Prostate gland (tissue), 2 donors: ENCODE results near the gene DEFB131A. TPM values are rescaled to one million over a fixed set of nuclear protein-coding genes. Genes with fewer than 3 reads are reported as not detected.
"Not testable (repeated sequence)": the region's sequence is repeated elsewhere in the genome, so short reads cannot be mapped to it uniquely, and the experiment has no call there.

ENCODE experiments used
- DNase-seq: peaks from one replicate; pipeline ENCODE4 v3.0.0-alpha.2; 2019; ENCODE audit warnings: low spot score
- H3K27ac ChIP-seq, 2 donors: fragments of 200-600 bp; sonication (generic); 2 replicates each; pipeline ENCODE4 v1.5.1; 2017 to 2019
- H3K27me3 ChIP-seq: fragments of 200-600 bp; sonication (generic); replicated peaks from 2 replicates; pipeline ENCODE4 v1.5.1; 2019; ENCODE audit not compliant: insufficient read depth
- H3K36me3 ChIP-seq, 2 donors: fragments of 200-600 bp; sonication (generic); 1 replicate in 1 of 2; 2 replicates in 1 of 2; pipeline versions ENCODE4 v1.5.1 to v1.8.1; 2017 to 2019
- H3K4me1 ChIP-seq: fragments of 200-600 bp; sonication (generic); replicated peaks from 2 replicates; pipeline ENCODE4 v1.5.1; 2019
- H3K4me3 ChIP-seq, 2 donors: fragments of 200-600 bp; sonication (generic); 2 replicates each; pipeline ENCODE4 v1.5.1; 2017 to 2019
- H3K9me3 ChIP-seq: fragments of 200-600 bp; sonication (generic); 2 replicates; pipeline ENCODE4 v1.5.1; 2017
- WGBS: methylation state at CpG from one replicate; pipeline ENCODE4 v1.1.5; 2018; 5-methylcytosine and 5-hydroxymethylcytosine counted together
- intact Hi-C: fragments of 100-400 bp; cut with DNase I; formaldehyde crosslinking; loops from one replicate; pipeline ENCODE4 v1.14.2; 2022
- small RNA-seq, 2 donors: library from RNA; depleted of rRNA; stranded (forward); fragments of <200 nt; gene quantifications; one replicate each; pipeline ENCODE3, GENCODE V24; 2016
- total RNA-seq, 2 donors: library from RNA; depleted of rRNA; stranded (reverse); fragments of >200 nt; gene quantifications; one replicate each; pipeline ENCODE4 v1.1.0, GENCODE V29; 2016
- TF ChIP-seq, protein P1 (sequence below), 4 experiments: fragments of 200-600 bp in 2 of 4; fragments of 450-650 bp in 2 of 4; sonication (generic) in 2 of 4; IDR thresholded peaks; 1 replicate in 3 of 4; 2 replicates in 1 of 4; pipeline ENCODE4 v1.5.1; 2016 to 2019; ENCODE audit warnings: antibody characterized with exemption in 4 of 4, mild to moderate bottlenecking in 2 of 4, moderate library complexity in 2 of 4

The DEFB131A gene
- total RNA-seq, 2 donors from 2014 or later, result not detected

DNA sequence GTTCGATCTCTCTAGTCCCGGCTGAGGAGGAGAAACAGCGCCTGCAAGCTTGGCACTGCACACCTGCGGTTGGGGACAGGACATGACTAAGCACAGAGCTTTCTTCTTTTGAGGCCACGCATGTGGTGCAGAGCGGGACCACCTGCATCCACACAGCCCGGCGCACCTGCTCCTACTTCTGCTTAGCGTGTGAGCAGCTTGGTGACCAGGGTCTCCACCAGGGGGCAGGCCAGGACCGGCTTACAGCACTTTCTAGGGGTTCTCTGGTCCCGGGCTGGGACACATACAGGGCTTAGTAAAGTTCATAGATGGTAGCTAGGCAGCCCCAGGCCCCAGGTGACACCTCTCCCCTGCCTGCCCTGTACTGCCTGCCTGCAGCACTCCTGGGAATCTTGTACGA, 51.2 kb downstream of the DEFB131A start:
- DNase-seq, result peak; percentile 57
- intact Hi-C loops, H3K27me3 ChIP-seq, H3K36me3 ChIP-seq, H3K27ac ChIP-seq, H3K9me3 ChIP-seq, H3K4me3 ChIP-seq, H3K4me1 ChIP-seq: not testable (repeated sequence)
- TF ChIP-seq, protein P1, sequence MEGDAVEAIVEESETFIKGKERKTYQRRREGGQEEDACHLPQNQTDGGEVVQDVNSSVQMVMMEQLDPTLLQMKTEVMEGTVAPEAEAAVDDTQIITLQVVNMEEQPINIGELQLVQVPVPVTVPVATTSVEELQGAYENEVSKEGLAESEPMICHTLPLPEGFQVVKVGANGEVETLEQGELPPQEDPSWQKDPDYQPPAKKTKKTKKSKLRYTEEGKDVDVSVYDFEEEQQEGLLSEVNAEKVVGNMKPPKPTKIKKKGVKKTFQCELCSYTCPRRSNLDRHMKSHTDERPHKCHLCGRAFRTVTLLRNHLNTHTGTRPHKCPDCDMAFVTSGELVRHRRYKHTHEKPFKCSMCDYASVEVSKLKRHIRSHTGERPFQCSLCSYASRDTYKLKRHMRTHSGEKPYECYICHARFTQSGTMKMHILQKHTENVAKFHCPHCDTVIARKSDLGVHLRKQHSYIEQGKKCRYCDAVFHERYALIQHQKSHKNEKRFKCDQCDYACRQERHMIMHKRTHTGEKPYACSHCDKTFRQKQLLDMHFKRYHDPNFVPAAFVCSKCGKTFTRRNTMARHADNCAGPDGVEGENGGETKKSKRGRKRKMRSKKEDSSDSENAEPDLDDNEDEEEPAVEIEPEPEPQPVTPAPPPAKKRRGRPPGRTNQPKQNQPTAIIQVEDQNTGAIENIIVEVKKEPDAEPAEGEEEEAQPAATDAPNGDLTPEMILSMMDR (IDR thresholded peaks at IDR 0.05), result peak in 3 of 4 experiments; percentile 48 to 59 (median 50)
- WGBS, result 9% methylated on average over 10 of the region's 12 CpGs

DNA sequence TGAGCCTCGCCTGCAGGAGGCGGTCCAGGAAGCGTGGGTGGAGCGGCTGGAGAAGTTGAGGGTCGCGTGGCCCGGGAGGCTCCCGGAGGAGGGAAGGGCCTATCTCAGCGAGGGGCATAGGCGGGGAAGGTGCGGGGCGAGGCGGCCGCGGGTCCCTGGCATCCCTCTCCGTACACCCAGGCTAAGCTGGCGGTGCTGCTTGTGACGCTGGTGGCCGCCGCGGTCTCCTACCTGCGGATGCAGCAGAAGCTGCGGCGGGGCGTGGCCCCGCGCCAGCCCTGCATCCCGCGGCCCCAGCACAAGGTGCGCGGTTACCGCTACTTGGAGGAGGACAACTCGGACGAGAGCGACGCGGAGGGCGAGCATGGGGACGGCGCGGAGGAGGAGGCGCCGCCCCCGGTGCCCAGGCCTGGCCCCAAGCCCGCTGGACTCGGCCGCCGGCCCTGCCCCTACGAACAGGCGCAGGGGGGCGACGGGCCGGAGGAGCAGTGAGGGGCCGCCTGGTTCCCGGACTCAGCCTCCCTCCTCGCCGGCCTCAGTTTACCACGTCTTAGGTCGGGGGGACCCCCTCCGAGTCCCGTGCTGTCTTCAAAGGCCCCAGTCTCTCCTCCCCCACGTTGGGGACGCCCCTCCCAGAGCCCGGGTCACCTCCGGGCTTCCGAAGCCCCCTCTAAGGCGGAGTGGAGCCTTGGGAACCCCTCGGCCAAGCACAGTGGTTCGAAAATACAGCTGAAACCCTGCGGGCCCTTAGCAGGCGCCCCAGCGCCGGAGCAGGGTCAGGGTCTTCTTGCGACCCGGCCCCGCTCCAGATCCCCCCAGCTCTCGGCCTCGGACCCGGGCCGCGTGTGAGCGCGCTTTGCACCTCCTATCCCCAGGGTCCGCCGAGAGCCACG, 53.6 kb downstream of the DEFB131A start:
- intact Hi-C loops, H3K36me3 ChIP-seq, H3K4me1 ChIP-seq, H3K27ac ChIP-seq, H3K9me3 ChIP-seq, H3K27me3 ChIP-seq, DNase-seq: not testable (repeated sequence)
- 3% methylated on average over 40 of the region's 86 CpGs for WGBS
- H3K4me3 ChIP-seq, result peak overlapping the region in 1 of 2 donors; percentile 4

DNA sequence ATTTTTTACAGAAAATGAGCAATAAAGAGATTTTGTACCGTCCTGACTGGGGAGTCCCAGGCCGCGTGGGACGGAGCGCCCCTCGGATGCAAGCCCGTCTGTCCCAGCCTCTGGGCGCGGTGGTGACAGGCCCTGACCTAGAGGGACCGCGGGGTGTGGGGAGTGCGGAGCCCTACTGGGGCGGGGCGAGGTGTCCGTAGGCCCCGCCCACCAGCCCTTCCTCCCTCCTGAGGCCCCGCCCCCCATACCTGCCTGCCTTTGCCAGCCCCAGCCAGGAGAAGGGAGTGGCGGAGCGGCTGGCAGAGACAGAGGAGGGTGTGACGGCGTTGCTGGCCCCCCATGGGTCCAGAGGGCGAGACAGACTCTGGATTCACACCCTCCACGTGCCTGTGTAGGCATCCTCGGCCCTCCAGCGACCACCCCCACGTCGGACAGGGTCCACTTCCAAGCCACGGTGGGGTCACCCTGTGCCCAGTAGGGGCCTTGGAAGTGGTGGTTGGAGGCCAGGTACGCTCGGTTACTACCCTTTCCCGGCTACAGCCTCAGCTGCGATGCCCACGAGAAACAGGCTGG, 54.3 kb downstream of the DEFB131A start:
- H3K4me1 ChIP-seq, H3K9me3 ChIP-seq, H3K4me3 ChIP-seq, H3K27ac ChIP-seq, H3K36me3 ChIP-seq, H3K27me3 ChIP-seq, DNase-seq, intact Hi-C loops: not testable (repeated sequence)
- WGBS, result 36% methylated on average over 31 of the region's 33 CpGs

DNA sequence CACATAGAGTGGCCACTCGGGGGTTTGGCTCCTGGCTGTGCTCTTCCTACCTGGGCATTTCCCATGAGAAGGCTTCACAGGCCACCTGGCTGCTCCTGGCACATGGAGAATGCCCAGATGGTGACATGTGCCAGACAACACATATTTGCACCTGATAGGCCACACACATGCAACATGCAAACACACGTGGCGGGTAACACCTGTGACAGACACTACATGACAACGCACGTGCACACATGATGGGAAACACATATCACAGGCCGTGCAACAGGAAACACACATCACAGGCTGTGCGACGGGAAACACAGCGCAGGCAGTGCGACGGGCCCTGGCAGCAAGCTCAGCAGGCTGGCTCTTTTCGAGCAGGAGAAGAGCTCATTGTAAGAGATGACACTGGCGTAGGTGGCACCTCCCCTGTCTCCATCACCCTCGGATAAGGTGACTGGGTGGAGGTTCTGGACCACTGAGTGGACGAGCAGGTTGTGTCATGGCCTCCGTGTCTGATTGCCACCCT, 55.8 kb downstream of the DEFB131A start:
- intact Hi-C loops, H3K36me3 ChIP-seq, H3K9me3 ChIP-seq, H3K4me1 ChIP-seq, H3K27ac ChIP-seq, H3K4me3 ChIP-seq, DNase-seq, H3K27me3 ChIP-seq: not testable (repeated sequence)
- 94% methylated on average over 16 of the region's 16 CpGs for WGBS

Small RNA genes within 50 kb of the gene (small RNA-seq; reads per million reads assigned to genes)
- gene RNA5SP153, result 0 reads per million in 2 donors

Other genes with a start within 250 kb of the DEFB131A start
- gene USP17L10, start 233.8 kb upstream of the DEFB131A start, total RNA-seq, result not detected
- not detected for gene USP17L11, start 229.0 kb upstream of the DEFB131A start, total RNA-seq
- gene USP17L12, start 224.3 kb upstream of the DEFB131A start, total RNA-seq, result not detected
- gene USP17L13, start 219.5 kb upstream of the DEFB131A start, total RNA-seq, result not detected
- not detected for gene USP17L15, start 210.0 kb upstream of the DEFB131A start, total RNA-seq
- not detected for gene USP17L17, start 200.5 kb upstream of the DEFB131A start, total RNA-seq
- not detected for gene USP17L18, start 195.8 kb upstream of the DEFB131A start, total RNA-seq
- not detected for gene USP17L19, start 191.0 kb upstream of the DEFB131A start, total RNA-seq
- gene USP17L20, start 186.3 kb upstream of the DEFB131A start, total RNA-seq, result not detected
- not detected for gene USP17L21, start 181.5 kb upstream of the DEFB131A start, total RNA-seq
- not detected for gene USP17L22, start 176.8 kb upstream of the DEFB131A start, total RNA-seq
- not detected for gene USP17L24, start 119.2 kb upstream of the DEFB131A start, total RNA-seq
- gene USP17L25, start 114.5 kb upstream of the DEFB131A start, total RNA-seq, result not detected
- gene USP17L26, start 109.8 kb upstream of the DEFB131A start, total RNA-seq, result not detected
- gene USP17L5, start 105.0 kb upstream of the DEFB131A start, total RNA-seq, result not detected
- not detected for gene USP17L27, start 100.3 kb upstream of the DEFB131A start, total RNA-seq
- not detected for gene USP17L28, start 95.5 kb upstream of the DEFB131A start, total RNA-seq
- not detected for gene USP17L29, start 90.8 kb upstream of the DEFB131A start, total RNA-seq
- not detected for gene USP17L30, start 81.3 kb upstream of the DEFB131A start, total RNA-seq